GM10266 (cell line): ENCODE measurements around the gene SETD4.

ENCODE experiments used
- DNase-seq: peaks from one replicate; pipeline ENCODE4 v3.0.0; 2012; ENCODE audit errors: extremely low spot score
- TF ChIP-seq, protein P1 (sequence below): IDR thresholded peaks from 2 replicates; pipeline ENCODE4 v1.5.1; 2012; ENCODE audit warnings: mild to moderate bottlenecking, low read depth; ENCODE audit not compliant: control insufficient read depth, insufficient read depth; ENCODE audit errors: missing control alignments

Gene SETD4

GRCh38 chr21:36044056-36044455 is 16.3 kb downstream of the SETD4 start:
- TF ChIP-seq, protein P1, sequence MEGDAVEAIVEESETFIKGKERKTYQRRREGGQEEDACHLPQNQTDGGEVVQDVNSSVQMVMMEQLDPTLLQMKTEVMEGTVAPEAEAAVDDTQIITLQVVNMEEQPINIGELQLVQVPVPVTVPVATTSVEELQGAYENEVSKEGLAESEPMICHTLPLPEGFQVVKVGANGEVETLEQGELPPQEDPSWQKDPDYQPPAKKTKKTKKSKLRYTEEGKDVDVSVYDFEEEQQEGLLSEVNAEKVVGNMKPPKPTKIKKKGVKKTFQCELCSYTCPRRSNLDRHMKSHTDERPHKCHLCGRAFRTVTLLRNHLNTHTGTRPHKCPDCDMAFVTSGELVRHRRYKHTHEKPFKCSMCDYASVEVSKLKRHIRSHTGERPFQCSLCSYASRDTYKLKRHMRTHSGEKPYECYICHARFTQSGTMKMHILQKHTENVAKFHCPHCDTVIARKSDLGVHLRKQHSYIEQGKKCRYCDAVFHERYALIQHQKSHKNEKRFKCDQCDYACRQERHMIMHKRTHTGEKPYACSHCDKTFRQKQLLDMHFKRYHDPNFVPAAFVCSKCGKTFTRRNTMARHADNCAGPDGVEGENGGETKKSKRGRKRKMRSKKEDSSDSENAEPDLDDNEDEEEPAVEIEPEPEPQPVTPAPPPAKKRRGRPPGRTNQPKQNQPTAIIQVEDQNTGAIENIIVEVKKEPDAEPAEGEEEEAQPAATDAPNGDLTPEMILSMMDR, result no peak

DNA sequence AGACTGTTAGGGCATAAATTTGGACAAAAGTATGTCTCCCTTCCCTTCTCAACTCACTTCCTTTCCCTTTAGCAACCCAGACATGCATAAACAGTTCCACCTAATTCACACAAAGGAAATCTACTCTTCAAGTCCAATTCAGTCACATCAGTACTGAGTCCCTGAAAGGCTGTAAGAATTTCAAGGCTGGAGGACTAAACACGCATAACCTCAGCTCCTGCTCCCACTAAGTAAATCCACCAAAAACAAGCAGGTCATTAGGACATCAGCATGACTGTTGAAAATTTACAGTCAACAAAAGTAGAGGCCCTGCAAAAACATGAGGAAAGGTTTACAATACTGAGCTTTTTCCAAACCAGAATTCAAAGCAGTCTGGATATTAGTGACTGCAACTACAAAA is 18.4 kb downstream of the SETD4 start:
- DNase-seq, result no peak
- TF ChIP-seq, protein P1, result no peak

More at GRCh38 chr21:36044056-36044455, 16.3 kb downstream of the SETD4 start:
- DNase-seq, result no peak

GRCh38 chr21:36040389-36040788 is 19.9 kb downstream of the SETD4 start:
- no peak for DNase-seq
- TF ChIP-seq, protein P1, result no peak

- TF ChIP-seq, protein P1, result no peak
- no peak for DNase-seq
Measured at GRCh38 chr21:36039861-36040260, 20.5 kb downstream of the SETD4 start.

GRCh38 chr21:36038701-36039497 is 21.4 kb downstream of the SETD4 start:
- TF ChIP-seq, protein P1, result no peak
- no peak for DNase-seq

- no peak for DNase-seq
- TF ChIP-seq, protein P1, result no peak
Measured at GRCh38 chr21:36035381-36035791, 24.9 kb downstream of the SETD4 start.

DNA sequence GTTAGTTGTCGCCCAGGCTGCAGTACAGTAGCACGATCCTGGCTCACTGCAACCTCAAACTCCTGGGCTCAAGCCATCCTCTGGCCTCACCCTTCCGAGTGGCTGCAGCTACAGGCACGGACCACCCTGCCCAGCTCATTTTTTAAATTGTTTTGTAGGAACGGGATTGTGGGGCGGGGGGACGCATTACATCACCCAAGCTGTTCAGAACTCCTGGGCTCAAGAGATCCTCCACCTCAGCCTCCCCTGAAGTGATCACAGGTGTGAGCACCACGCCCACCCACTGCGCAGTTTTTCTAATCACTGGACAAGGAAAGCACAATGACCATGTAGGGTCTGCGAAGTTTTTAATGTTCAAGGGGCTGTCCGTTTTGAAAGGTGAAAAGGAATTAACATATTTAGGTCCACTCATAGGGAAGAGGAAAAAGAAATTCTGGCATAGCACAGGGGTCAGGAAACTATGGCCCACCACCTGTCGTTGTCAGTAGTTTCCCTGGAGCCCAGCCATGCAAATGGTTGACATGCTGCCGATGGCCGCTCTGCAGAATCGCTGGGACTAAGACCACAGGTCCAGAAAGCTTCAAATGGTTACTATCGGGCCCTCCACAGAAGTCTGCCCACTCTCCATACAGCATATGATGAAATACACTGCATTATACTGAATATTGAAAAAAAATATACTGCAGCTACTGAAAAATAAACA is 26.0 kb downstream of the SETD4 start:
- TF ChIP-seq, protein P1, result no peak
- DNase-seq, result no peak
